ENCODE results near the gene MAML3. TPM values are rescaled to one million over a fixed set of nuclear protein-coding genes. Genes with fewer than 3 reads are reported as not detected.
A peak's percentile ranks its signal among the peaks of the same experiment; 100 is the strongest.

MAML3 gene
- total RNA-seq, 2 donors from 2014 or later = 2.6 to 5.8 TPM

DNA sequence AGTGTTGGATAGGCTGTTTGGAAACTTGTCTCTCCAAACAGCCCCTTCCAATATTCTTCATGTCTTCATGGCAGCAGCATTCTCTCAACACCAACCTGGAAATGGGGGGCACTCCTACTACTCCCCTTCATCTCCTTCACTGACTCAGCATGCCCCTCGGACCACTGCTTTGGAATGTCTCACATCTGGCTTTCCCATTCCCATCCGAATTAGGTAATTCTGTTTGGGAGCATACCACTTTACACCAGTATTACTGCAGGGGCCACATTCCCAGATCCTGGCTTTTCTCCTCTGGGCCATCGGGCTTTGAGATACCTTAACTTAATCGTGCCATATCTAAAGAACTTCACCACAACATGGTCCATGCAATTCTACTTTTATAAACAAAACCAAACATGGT is 100.8 kb downstream of the MAML3 start:
- H3K4me3 ChIP-seq = no peak overlapping the region
- H3K27ac ChIP-seq = no peak overlapping the region
- H3K4me1 ChIP-seq = peaks cover 0 to 22% of the 10 kb centered on the region in 2 donors
- H3K36me3 ChIP-seq = no peaks in the 10 kb centered on the region
- DNase-seq (ENCODE audit: low spot score) = no peak
- no peak for TF ChIP-seq CTCF (IDR thresholded peaks at IDR 0.05)
- no peaks in the 10 kb centered on the region for H3K9me3 ChIP-seq
- no peaks in the 10 kb centered on the region for H3K27me3 ChIP-seq

DNA sequence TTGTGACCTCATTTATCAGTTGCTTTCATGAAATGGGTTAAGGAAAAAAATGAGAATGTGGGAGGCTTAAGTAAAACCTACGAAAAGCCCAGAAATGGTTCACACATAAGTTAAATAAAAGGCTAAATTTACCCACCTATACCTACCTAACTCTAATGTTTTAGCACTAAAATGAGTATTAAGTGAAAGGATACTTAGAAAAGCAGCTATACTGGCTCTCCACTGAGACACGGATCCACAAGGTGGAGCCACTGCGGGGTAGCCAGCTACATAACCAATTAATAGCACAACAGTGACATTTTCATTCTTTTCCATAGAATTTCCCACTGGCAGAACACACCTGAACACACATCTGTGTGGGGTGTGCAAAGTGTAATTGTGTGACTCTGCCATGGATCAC is 101.9 kb downstream of the MAML3 start:
- no peaks in the 10 kb centered on the region for H3K27me3 ChIP-seq
- H3K27ac ChIP-seq = no peak overlapping the region
- H3K4me3 ChIP-seq = no peak overlapping the region
- H3K9me3 ChIP-seq = no peaks in the 10 kb centered on the region
- DNase-seq (ENCODE audit: low spot score) = no peak
- H3K4me1 ChIP-seq = peaks cover 0 to 33% of the 10 kb centered on the region in 2 donors
- peak; percentile 32 to 68 for TF ChIP-seq CTCF (IDR thresholded peaks at IDR 0.05)
- H3K36me3 ChIP-seq = no peaks in the 10 kb centered on the region

DNA sequence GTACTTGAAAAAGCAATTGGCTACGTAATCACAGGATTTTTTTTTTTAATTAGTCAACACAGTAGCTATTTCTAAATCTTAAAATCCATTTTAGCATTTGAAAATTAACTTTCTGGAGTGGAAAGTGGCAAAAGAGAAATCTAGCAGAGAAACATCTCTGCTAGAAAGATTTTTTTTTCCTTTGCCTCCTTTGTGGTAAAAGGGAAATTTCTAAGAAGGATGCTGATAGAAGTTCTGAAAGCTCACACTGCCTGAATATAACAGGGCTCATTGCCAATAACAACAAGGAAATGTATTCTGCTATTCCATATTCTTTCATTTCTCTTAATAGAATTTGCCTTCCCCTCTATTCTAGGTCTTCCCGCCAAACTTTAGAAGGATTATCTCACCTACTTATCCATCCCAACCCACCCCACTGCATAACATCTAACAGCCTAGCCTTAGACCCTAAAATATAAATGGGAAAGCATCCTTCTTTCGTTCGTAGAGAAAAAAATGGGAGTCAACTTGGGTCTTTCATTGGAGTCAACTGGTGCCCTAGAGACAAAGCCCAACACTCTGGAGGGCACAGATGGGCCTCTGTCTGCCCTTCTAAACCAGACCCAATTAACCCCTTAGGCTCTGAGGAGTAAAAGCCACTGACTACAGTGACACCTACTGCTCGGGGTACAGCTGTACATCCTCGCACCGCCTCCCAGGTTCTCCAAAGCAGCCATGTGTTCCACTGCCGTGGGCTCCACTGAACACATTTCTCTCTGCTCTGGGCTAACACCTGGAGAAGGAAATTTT is 103.9 kb downstream of the MAML3 start:
- H3K27me3 ChIP-seq = no peaks in the 10 kb centered on the region
- H3K4me1 ChIP-seq = peaks cover 0 to 40% of the 10 kb centered on the region in 2 donors
- peak in 1 of 2 donors; percentile 34 for TF ChIP-seq CTCF (IDR thresholded peaks at IDR 0.05)
- H3K4me3 ChIP-seq = peak overlapping the region; percentile 26 to 42
- peak overlapping the region in 1 of 2 donors; percentile 9 for H3K27ac ChIP-seq
- H3K36me3 ChIP-seq = no peaks in the 10 kb centered on the region
- H3K9me3 ChIP-seq = no peaks in the 10 kb centered on the region
- no peak for DNase-seq (ENCODE audit: low spot score)

DNA sequence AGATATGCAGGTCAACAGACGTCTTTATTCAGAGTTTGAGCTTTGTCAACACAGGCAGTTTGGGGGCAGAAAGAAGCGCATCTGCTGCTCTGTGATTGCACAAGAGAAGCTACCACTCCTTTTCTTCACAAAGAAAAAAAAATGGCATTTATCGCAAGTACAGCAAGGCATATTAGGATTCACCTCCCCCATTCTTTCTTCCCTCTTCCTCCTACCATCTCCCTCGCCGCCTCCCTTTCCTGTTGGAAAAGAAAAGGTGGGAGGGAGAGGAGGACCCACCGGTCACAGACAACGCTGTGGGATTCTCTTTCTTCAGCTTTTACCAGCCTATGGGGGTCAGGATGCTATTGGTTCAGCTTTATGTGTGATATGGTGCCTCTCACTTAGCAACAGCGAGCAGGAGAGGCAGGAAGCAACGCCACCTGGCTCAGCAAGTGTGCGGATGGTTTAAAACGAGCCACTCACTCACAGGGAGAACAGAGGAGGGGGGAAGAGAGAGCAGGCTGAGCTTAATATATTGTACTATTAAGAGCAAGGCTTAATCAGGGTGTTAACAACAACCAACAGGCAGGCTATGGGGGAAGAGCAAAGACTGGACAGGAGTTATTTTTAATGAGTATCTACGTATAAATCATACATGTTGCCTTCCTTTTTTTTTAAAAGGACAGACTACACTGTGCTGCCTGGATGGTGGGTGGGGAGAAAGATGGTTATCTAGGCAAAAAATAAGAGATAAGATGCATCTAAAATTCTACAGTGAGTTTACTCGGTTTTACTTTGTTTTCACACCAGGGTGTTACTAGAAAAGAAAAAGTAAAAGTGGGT is 104.7 kb downstream of the MAML3 start:
- Histone ChIP-seq H3K36me3 (no peaks in the 10 kb centered on the region), H3K27me3 (no peaks in the 10 kb centered on the region), H3K4me1 (peaks cover 0 to 40% of the 10 kb centered on the region in 2 donors), H3K9me3 (no peaks in the 10 kb centered on the region), H3K27ac (peak overlapping the region; percentile 6 to 9), H3K4me3 (peak overlapping the region; percentile 26 to 42)
- peak in 1 of 2 donors; percentile 55 for TF ChIP-seq CTCF (IDR thresholded peaks at IDR 0.05)
- no peak for DNase-seq (ENCODE audit: low spot score)

DNA sequence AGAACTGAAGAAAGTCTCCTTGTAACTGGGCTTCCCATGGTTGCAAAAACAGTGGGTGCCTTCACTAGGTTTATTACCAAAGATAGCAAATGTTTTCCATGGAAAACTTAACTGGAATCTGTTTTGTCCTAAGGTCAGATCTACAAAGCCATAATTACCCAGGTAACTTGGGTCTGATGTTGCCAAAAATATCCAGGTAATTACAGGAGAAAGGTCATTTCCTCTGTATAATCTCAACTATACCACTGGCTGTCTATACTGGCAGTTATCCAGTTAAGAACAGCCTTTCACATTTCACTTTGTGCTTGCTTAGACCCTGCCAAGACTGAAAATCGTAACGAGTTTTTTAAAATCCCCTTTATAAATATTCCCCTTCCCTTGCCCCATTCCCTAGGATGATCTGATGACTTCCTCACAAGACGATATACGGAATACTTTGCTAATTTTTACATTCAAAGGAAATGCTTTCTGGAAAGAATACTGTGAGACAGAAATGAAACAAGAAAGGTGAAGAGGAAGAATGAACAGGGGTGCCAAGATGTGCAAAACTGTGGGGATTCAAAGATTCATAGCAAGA is 105.5 kb downstream of the MAML3 start:
- no peaks in the 10 kb centered on the region for H3K27me3 ChIP-seq
- no peak for TF ChIP-seq CTCF (IDR thresholded peaks at IDR 0.05)
- DNase-seq (ENCODE audit: low spot score) = no peak
- H3K4me3 ChIP-seq = peak overlapping the region; percentile 26 to 42
- H3K36me3 ChIP-seq = no peaks in the 10 kb centered on the region
- H3K27ac ChIP-seq = peak overlapping the region; percentile 6 to 9
- H3K9me3 ChIP-seq = no peaks in the 10 kb centered on the region
- peaks cover 0 to 40% of the 10 kb centered on the region in 2 donors for H3K4me1 ChIP-seq
